PC-3 (cell line): ENCODE measurements around the gene CASZ1. TPM values are rescaled to one million over a fixed set of nuclear protein-coding genes. Genes with fewer than 3 reads are reported as not detected.

Experiments used
- ATAC-seq: fragments of 200-7000 bp; cut with Tn5 transposase; 2 replicates; pipeline ENCODE4 v1.9.1; 2020; ENCODE audit warnings: mild to moderate bottlenecking, moderate library complexity
- BruUV-seq: library from RNA; stranded (reverse); fragments of 400-500 nt; replicated peaks from 2 replicates; lab custom pipeline; 2021; lab: Mats Ljungman, UMichigan
- CTCF ChIA-PET: fragments of 300-600 bp; sonication (Branson Sonifier 250); formaldehyde crosslinking; loops from one replicate; lab custom pipeline; 2022; ENCODE audit warnings: antibody characterized with exemption; lab: Charles Lee
- POLR2A ChIA-PET: fragments of 300-600 bp; sonication (Branson Sonifier 250); formaldehyde crosslinking; loops from one replicate; lab custom pipeline; 2022; ENCODE audit warnings: antibody characterized with exemption; ENCODE audit not compliant: unreplicated experiment; lab: Charles Lee
- DNase-seq: peaks from one replicate; pipeline ENCODE4 v3.0.0-alpha.2; 2015
- H2AFZ ChIP-seq: fragments of 300-600 bp; sonication (generic); 2 replicates; pipeline ENCODE4 v1.6.0; 2016; ENCODE audit warnings: antibody characterized with exemption, low read length
- H3F3A ChIP-seq: fragments of 300-600 bp; sonication (generic); one replicate; pipeline ENCODE4 v1.6.0; 2017; ENCODE audit warnings: antibody characterized with exemption, low read length, control low read depth, mild to moderate bottlenecking; ENCODE audit not compliant: unreplicated experiment
- H3K27ac ChIP-seq: fragments of 300-600 bp; sonication (generic); 2 replicates; pipeline ENCODE4 v1.5.1; 2016; ENCODE audit warnings: mild to moderate bottlenecking, low read length
- H3K27me3 ChIP-seq: fragments of 300-600 bp; sonication (generic); 2 replicates; pipeline ENCODE4 v1.6.1; 2016; ENCODE audit warnings: low read length, mixed read lengths
- H3K36me3 ChIP-seq: fragments of 300-600 bp; sonication (generic); 2 replicates; pipeline ENCODE4 v1.6.1; 2016; ENCODE audit warnings: low read depth, mixed run types, low read length, mixed read lengths
- H3K4me1 ChIP-seq: fragments of 300-600 bp; sonication (generic); 2 replicates; pipeline ENCODE4 v1.5.1; 2016; ENCODE audit warnings: low read length; ENCODE audit not compliant: insufficient read depth
- H3K4me2 ChIP-seq: fragments of 300-600 bp; sonication (generic); 2 replicates; pipeline ENCODE4 v1.6.0; 2016; ENCODE audit warnings: low read length
- H3K4me3 ChIP-seq: fragments of 300-600 bp; sonication (generic); 2 replicates; pipeline ENCODE4 v1.5.1; 2016; ENCODE audit warnings: mild to moderate bottlenecking, low read length, mixed read lengths
- H3K79me2 ChIP-seq: fragments of 300-600 bp; sonication (generic); 2 replicates; pipeline ENCODE4 v1.6.1; 2017; ENCODE audit warnings: low read length, mixed read lengths
- H3K9ac ChIP-seq: fragments of 300-600 bp; sonication (generic); 2 replicates; pipeline ENCODE4 v1.6.0; 2016; ENCODE audit warnings: mild to moderate bottlenecking, low read length
- H3K9me2 ChIP-seq: fragments of 300-600 bp; sonication (generic); replicated peaks from 2 replicates; pipeline ENCODE4 v1.6.1; 2016; ENCODE audit warnings: mixed run types, low read length, mixed read lengths
- H3K9me3 ChIP-seq: fragments of 300-600 bp; sonication (generic); 2 replicates; pipeline ENCODE4 v1.6.1; 2016; ENCODE audit warnings: low read length, mixed read lengths
- H4K20me1 ChIP-seq: fragments of 300-600 bp; sonication (generic); 2 replicates; pipeline ENCODE4 v1.6.1; 2016; ENCODE audit warnings: low read length, mixed read lengths
- CTCF ChIP-seq: fragments of 300-600 bp; sonication (generic); conservative IDR thresholded peaks from 2 replicates; pipeline ENCODE4 v1.5.1; 2017; ENCODE audit warnings: antibody characterized with exemption, low read depth, mild to moderate bottlenecking, low read length
- EZH2 ChIP-seq: fragments of 300-600 bp; sonication (generic); IDR thresholded peaks from one replicate; pipeline ENCODE4 v1.6.1; 2017; ENCODE audit warnings: antibody characterized with exemption, mild to moderate bottlenecking, low read length; ENCODE audit not compliant: unreplicated experiment
- EZH2phosphoT487 ChIP-seq: fragments of 300-600 bp; sonication (generic); IDR thresholded peaks from 2 replicates; pipeline ENCODE4 v1.6.1; 2018; ENCODE audit warnings: mild to moderate bottlenecking, antibody characterized with exemption, low read length, borderline replicate concordance
- intact Hi-C: fragments of 100-400 bp; cut with micrococcal nuclease; formaldehyde crosslinking; loops from 2 replicates; pipeline ENCODE4 v1.9.0; 2023
- total RNA-seq: library from RNA; depleted of rRNA; stranded (reverse); fragments of >200 nt; gene quantifications from 2 replicates; pipeline ENCODE4 v1.2.3, GENCODE V29; 2014

CASZ1 gene
- total RNA-seq, 1 experiment from 2014 or later: 12.8 TPM

- no peaks in the 10 kb centered on the region for H3F3A ChIP-seq
- no peaks in the 10 kb centered on the region for H3K36me3 ChIP-seq
- H3K9ac ChIP-seq: no peak overlapping the region
- no peaks in the 10 kb centered on the region for H4K20me1 ChIP-seq
- ChIA-PET CTCF (no interaction called here), POLR2A (no interaction called here)
- TF ChIP-seq CTCF (no peak), EZH2 (no peak), EZH2phosphoT487 (no peak)
- no peak overlapping the region for H3K27ac ChIP-seq
- no peak overlapping the region for H3K4me2 ChIP-seq
- no peaks in the 10 kb centered on the region for H3K9me3 ChIP-seq
- no peak for ATAC-seq
- no TSS peak for BruUV-seq
- no peaks in the 10 kb centered on the region for H3K4me1 ChIP-seq
- intact Hi-C loops: no loop called here
- no peak overlapping the region for H2AFZ ChIP-seq
- DNase-seq: no peak
- no peak overlapping the region for H3K4me3 ChIP-seq
- H3K79me2 ChIP-seq: no peaks in the 10 kb centered on the region
- no peaks in the 10 kb centered on the region for H3K27me3 ChIP-seq
- no peaks in the 10 kb centered on the region for H3K9me2 ChIP-seq
Observed at GRCh38 chr1:10665930-10666850, 130.3 kb downstream of the CASZ1 start.

- Histone ChIP-seq H3K4me1 (no peaks in the 10 kb centered on the region), H3K4me2 (no peak overlapping the region), H3K36me3 (no peaks in the 10 kb centered on the region), H3K4me3 (no peak overlapping the region), H3F3A (no peaks in the 10 kb centered on the region), H2AFZ (no peak overlapping the region), H3K9ac (no peak overlapping the region), H3K9me3 (no peaks in the 10 kb centered on the region), H3K27ac (no peak overlapping the region), H4K20me1 (no peaks in the 10 kb centered on the region), H3K27me3 (no peaks in the 10 kb centered on the region), H3K79me2 (no peaks in the 10 kb centered on the region), H3K9me2 (no peaks in the 10 kb centered on the region)
- intact Hi-C loops: no loop called here
- TF ChIP-seq EZH2phosphoT487: no peak
- no peak for TF ChIP-seq CTCF
- no TSS peak for BruUV-seq
- ChIA-PET CTCF (no interaction called here), POLR2A (no interaction called here)
- no peak for DNase-seq
- no peak for ATAC-seq
Observed at GRCh38 chr1:10665226-10665625, 131.2 kb downstream of the CASZ1 start.

- H3K79me2 ChIP-seq: no peaks in the 10 kb centered on the region
- no peaks in the 10 kb centered on the region for H4K20me1 ChIP-seq
- ChIA-PET CTCF (no interaction called here), POLR2A (no interaction called here)
- BruUV-seq: no TSS peak
- intact Hi-C loops: no loop called here
- TF ChIP-seq EZH2phosphoT487 (no peak), EZH2 (no peak), CTCF (no peak)
- H3K4me2 ChIP-seq: no peak overlapping the region
- no peak overlapping the region for H3K27ac ChIP-seq
- H3K9ac ChIP-seq: no peak overlapping the region
- H3K4me1 ChIP-seq: no peaks in the 10 kb centered on the region
- DNase-seq (no peak), ATAC-seq (no peak)
- H3K4me3 ChIP-seq: no peak overlapping the region
- H3K36me3 ChIP-seq: no peaks in the 10 kb centered on the region
- no peaks in the 10 kb centered on the region for H3K27me3 ChIP-seq
- H3K9me3 ChIP-seq: no peaks in the 10 kb centered on the region
- no peaks in the 10 kb centered on the region for H3F3A ChIP-seq
- no peaks in the 10 kb centered on the region for H3K9me2 ChIP-seq
- no peak overlapping the region for H2AFZ ChIP-seq
Observed at GRCh38 chr1:10664251-10664650, 132.2 kb downstream of the CASZ1 start.
